Lower leg skin (tissue), 4 donors: Measurements from ENCODE around the gene RNF169. TPM values are rescaled to one million over a fixed set of nuclear protein-coding genes. Genes with fewer than 3 reads are reported as not detected.
"Not testable (repeated sequence)": the region's sequence is repeated elsewhere in the genome, so short reads cannot be mapped to it uniquely, and the experiment has no call there.

Source experiments
- DNase-seq, 2 donors: peaks; one replicate each; pipeline ENCODE4 v3.0.0-alpha.2; 2019; ENCODE audit warnings: low spot score in 2 of 2
- H3K4me3 ChIP-seq: fragments of 200-600 bp; sonication (generic); 2 replicates; pipeline ENCODE4 v1.5.1; 2017; ENCODE audit warnings: mild to moderate bottlenecking, low read depth; ENCODE audit not compliant: poor library complexity, severe bottlenecking
- CTCF ChIP-seq, 3 donors: fragments of 450-650 bp; IDR thresholded peaks; one replicate each; pipeline ENCODE4 v1.5.1; 2016; ENCODE audit warnings: antibody characterized with exemption in 3 of 3, mild to moderate bottlenecking in 3 of 3, moderate library complexity in 2 of 3
- POLR2A ChIP-seq, 2 donors: fragments of 450-650 bp; IDR thresholded peaks; one replicate each; pipeline ENCODE4 v1.6.1; 2016 to 2017; ENCODE audit warnings: antibody characterized with exemption in 2 of 2, mild to moderate bottlenecking in 1 of 2, moderate library complexity in 1 of 2
- WGBS, 2 donors: methylation state at CpG; one replicate each; pipeline ENCODE4 v1.1.5; 2018; 5-methylcytosine and 5-hydroxymethylcytosine counted together
- intact Hi-C: fragments of 100-400 bp; cut with DNase I; formaldehyde crosslinking; loops from one replicate; pipeline ENCODE4 v1.15.0; 2023; ENCODE audit warnings: low total_unique reads
- total RNA-seq, 4 donors: library from RNA; depleted of rRNA; stranded (reverse); fragments of >200 nt; gene quantifications; one replicate each; pipeline ENCODE4 v1.1.0, GENCODE V29; 2016

The RNF169 gene
- total RNA-seq, 4 donors from 2014 or later, result 17.5 to 23.6 (median 21.6) TPM

GRCh38 chr11:74824285-74824982 is 75.8 kb downstream of the RNF169 start:
- no peak overlapping the region for H3K4me3 ChIP-seq
- WGBS, 2 donors, result 92 to 94% methylated on average over 1 of the region's 1 CpG
- intact Hi-C loops, result no loop called here
- TF ChIP-seq POLR2A (IDR thresholded peaks at IDR 0.05), result no peak
- no peak for TF ChIP-seq CTCF (IDR thresholded peaks at IDR 0.05)
- DNase-seq, result no peak

DNA sequence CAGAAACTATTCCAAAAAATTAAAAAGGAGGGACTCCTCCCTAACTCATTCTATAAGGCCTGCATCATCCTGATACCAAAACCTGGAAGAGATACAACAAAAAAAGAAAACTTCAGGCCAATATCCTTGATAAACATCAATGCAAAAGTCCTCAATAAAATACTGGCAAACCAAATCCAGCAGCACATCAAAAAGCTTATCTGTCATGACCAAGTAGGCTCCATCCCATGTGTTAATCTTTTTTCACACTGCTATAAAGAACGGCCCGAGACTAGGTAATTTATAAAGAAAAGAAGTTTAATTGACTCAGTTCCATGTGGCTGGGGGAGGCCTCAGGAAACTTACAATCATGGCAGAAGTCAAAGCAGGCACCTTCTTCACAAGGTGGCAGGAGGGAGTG is 76.9 kb downstream of the RNF169 start:
- DNase-seq, H3K4me3 ChIP-seq, intact Hi-C loops: not testable (repeated sequence)
- 97% methylated on average over 2 of the region's 2 CpGs for WGBS, 2 donors

- intact Hi-C loops, result no loop called here
- WGBS, 2 donors, result 98 to 100% methylated on average over 4 of the region's 4 CpGs
- H3K4me3 ChIP-seq, result no peak overlapping the region
- DNase-seq, result no peak
- TF ChIP-seq CTCF (IDR thresholded peaks at IDR 0.05) (no peak), POLR2A (IDR thresholded peaks at IDR 0.05) (no peak)
Measured at GRCh38 chr11:74826901-74827300, 78.3 kb downstream of the RNF169 start.

DNA sequence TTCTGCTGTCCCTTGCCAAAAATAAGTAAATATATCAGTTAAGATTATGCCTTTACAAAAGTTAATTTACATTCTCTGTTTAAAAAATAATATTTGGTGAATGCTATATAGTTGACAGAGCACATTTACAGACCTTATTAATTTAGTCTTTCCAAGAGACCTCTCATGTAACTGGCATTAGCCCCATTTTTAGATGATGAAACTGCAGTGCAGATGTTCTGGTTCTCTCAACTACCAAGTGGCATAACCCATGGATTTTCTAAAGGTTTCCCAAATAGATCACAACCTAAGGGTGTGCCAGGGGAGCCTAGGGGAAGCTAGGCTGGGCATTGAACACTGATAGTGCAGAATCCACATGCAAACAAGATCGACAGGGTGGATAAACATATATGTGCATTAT is 88.5 kb downstream of the RNF169 start:
- intact Hi-C loops, result no loop called here
- no peak overlapping the region for H3K4me3 ChIP-seq
- TF ChIP-seq CTCF (IDR thresholded peaks at IDR 0.05) (no peak), POLR2A (IDR thresholded peaks at IDR 0.05) (no peak)
- WGBS, 2 donors, result 86 to 89% methylated on average over 1 of the region's 1 CpG
- no peak for DNase-seq

GRCh38 chr11:74838188-74838587 is 89.5 kb downstream of the RNF169 start:
- no peak overlapping the region for H3K4me3 ChIP-seq
- DNase-seq, result no peak
- intact Hi-C loops, result no loop called here
- 100% methylated on average over 1 of the region's 1 CpG for WGBS, 2 donors
- no peak for TF ChIP-seq CTCF (IDR thresholded peaks at IDR 0.05)
- no peak for TF ChIP-seq POLR2A (IDR thresholded peaks at IDR 0.05)

DNA sequence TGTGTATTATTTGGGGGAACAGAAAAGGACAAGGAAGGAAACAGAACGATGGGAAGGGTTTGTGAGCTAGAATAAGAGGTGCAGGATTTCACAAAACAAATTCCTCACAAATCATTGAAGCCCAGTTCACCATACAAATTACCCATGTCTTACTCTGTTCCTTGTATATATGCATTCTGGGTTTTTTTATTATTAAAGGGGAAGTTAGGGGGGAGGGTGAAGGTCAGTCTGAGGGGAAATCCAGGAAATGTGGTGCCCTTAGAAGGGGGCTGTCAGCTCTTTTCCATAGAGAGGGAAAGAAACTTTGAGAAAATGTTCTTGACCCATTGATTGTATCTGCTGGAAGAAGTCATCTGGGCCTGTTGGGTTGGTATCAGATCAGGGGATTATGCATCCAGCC is 90.8 kb downstream of the RNF169 start:
- intact Hi-C loops, result no loop called here
- TF ChIP-seq POLR2A (IDR thresholded peaks at IDR 0.05), result no peak
- TF ChIP-seq CTCF (IDR thresholded peaks at IDR 0.05), result no peak

More for the DNA sequence above, 90.8 kb downstream of the RNF169 start:
- H3K4me3 ChIP-seq, result no peak overlapping the region
- WGBS, 2 donors, result 72 to 84% methylated on average over 1 of the region's 1 CpG
- no peak for DNase-seq
